T-helper 22 cell (primary cell): ENCODE measurements around the gene IRAK1.

Source experiments
- DNase-seq: peaks from one replicate; pipeline ENCODE4 v3.0.0-alpha.2; 2020; ENCODE audit warnings: low read depth

Gene IRAK1

DNA sequence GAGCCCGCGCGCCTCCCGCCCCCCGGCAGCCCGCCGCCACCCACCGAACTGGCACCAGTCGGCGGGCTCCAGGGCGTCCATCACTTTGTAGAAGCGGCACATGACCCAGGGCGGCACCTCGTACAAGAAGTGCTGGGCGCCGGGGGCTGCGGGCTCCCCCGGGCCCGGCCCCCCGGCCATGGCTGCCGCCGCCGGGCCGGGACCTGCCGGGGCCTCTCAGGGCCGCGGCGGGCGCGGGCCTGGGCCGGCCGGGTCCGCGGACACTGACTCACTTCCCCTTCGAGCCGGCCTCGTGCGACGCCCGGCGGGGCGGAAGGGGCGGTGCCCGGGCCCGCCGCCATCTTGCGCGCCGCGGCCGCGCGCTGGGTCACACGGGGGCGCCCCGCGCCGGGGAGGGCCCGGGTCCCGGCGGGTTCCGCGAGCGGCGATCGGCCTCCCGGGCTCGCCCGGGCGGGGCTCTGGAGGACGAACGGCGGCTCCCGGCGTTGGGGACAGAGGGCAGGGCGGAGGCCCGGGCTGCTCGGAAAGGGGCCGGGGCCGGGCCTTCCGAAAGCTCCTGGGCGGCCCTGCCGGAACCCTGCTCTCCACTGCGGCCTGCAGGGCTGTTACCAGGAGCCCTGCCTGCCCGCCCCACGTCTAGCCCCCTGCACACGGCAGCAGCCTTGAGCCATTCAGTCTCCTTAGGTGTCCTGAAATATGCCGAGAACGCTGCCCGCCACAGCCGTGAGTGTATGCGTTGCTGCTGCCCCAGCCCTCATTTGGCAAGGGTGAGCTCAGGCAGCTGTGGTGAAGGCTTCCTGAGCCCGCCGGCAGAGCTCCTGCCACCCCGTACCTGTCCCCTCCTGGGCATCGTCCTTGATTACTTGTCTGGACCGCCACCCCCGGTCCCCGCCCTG lies at the start of gene IRAK1:
TSS of gene IRAK1 (minus strand) at position 270 of the 896 bp plus-strand sequence. CDS start at position 180, 90 bp downstream.
- DNase-seq, result peak; percentile 34

DNA sequence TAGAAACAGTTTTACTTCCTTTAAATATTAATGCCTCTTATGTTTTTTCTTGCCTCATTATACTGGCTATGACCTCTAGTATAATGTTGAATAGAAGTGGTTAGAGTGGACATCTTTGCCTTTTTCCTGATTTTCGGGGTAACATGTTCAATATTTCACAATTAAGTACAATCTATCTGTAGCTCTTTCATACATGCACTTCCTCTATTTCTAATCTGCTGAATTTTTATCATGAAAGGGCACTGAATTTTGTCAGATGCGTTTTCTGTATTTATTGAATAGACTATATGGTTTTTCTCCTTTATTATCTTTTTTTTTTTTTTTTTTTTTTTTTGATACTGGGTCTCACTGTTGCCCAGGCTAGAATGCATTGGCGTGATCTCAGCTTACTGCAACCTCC lies 48.9 kb upstream of the IRAK1 start:
- no peak for DNase-seq

DNA sequence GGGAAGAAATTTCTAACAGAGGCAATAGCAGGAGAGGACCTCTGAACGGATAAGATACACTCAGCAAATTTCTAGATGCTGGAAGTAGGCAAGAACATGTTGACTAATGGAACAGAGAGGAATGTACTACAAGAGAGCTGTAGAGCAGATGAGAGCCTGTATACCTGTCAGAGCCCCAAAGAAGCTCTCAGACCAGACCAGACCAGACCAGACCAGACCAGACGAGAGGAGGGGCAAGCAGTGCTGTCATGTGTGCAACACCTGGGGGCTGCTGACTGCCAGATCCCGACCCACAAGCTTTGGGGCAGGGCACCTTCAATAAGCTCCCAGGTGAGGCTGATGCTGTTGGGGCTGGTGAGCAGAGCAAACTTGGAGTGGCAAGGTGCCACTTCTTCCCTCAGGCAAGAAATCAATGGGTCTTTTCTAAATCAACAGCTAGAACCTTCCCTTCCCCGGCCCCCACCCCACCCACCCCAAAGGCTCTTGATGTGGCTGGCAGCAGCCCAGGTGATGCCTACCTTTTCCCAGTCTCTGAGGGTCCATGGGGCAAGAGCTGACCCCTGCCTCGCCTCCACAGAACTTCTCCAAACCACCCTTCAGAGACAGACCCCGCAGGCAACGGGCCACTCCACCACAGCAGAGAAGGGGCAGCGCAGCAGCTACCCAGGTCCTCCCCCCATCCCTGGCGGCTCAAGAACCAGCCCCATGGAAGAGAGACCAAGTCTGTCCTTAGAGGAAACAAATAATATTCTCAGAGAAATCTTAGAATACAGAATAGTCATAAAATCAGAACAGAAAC lies 45.1 kb upstream of the IRAK1 start:
- DNase-seq, result no peak

DNA sequence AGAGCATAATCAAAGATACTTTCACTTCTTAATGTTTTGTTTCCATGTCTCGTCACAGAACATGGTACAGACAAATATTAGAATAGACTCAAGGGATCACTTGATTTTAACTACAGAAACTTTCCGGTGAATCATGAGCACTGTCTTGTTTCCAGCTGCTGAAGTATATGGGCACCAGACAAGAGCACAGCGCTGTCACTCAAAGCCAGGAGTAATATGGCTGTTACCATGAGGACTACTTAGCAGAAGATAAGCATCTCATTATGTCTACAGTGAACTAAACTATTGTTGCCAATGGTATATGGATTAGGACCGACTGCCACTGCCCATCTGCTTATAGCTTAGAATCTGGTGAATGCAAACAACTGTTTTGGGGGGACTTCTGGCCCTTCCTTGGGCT lies 43.5 kb upstream of the IRAK1 start:
- DNase-seq, result no peak

DNA sequence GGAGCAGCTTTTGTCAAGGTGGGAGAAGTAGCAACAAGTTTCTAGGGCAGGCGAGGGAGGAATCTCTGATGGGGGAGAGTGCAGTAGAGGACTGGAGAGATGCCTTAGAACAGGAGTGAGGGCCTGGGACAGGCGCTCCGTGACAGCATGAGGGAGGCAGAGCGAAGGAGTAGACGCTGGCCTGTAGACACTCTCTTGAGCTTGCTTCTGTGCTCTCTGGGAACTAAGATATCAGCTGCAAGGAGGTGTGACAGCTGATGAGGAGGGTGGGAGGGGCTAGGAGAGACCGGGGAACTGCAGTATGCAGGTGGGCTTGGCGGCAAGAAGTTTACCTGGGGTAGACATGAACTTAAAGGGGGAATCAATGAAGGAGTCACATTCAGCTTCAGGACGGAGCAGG lies 42.1 kb upstream of the IRAK1 start:
- no peak for DNase-seq

DNA sequence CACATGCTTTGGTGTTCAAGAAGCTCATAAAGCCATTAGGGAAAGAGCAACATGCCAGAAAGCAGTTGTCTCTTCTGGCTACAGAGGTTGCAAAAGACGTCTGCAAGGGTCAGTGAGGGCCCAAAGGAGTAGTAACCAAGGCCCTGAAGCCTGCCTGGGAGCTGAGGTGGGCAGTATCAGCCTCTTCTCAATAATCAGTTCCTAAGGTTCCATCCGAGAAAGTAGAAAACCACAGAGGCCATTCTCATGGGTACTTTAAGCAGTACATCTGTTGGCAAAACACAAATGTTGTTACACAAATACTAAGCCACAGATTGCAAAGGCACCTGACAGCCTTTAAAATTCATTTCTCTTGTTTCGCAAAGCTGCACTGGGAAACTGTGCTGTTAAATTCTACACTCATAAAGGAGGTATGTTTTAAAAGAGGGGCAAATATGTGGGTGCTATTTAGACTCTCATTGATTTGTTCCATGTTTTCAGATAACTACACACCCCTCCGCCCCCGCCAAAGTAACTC lies 40.1 kb upstream of the IRAK1 start:
- no peak for DNase-seq

DNA sequence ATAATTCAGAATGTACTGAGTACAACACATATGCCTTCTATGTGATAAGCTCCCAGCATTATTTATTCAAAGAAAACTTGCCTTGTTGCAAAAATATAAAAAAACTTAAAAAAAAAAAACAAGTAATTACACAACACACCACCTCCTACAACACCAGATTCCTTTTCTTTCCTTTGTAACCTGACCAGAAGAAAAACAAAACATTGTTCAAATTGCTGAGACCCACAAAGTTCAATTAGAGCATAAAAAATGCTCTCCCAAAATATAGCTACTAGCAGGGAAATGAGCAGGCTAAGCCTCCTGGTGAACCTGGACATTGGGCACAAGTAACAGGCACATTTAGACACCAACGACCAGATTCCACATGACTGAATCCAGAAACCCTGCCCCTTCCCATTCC lies 39.5 kb upstream of the IRAK1 start:
- DNase-seq, result no peak

DNA sequence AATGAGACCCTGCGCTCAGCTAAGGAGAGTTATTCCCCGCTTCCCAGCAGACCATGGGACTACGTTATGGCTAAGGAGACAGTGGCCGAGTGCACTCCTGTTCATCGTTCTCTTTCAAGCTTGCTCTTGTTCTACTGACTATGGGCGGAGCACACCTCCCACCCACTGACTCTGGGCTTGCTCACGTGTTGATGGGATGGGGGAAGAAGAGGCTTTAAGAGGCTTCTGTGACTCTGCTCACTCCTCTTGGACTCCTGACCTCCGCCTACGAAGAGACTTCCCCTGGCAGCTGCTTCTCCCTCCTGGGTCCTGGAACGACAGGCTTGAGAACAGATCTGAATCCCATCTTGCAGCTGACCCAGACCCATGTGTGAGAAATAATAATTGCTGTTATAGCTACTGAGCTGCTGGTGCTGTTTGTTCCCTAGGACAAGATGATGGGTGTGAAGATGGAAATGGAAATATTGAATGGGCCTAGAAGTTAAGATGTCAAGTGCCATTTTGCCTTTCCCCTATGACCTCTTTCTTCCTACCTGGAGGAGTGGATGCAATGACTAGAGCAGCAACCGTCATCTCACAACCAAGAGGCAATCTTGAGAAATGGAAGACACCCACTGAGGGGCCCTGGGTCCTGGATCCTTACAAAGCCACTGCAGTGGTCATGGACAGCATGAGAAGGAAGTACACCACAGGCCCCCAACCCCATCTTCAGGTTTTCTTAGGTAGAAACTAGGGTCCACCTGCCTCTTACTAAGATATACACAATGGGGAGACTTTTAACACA lies 38.7 kb upstream of the IRAK1 start:
- DNase-seq, result no peak

DNA sequence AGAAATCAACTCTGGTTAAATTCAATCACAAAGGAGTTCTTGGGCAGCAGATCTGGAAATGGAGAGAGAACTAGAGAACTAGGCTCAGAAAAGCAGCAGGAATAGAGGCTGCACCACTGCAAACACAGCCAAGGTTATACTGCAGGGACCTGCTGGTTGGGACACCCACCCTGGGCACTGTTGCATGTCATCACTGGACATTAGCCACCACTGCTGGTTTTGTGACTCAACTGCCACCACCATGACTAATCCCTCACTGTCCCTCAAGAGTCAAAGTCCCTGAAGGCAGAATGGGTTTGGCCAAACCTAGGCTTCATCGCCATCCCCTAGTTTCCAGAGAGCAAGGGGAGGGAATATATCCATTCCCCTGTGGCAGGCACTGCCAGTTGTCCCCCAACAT lies 38.1 kb upstream of the IRAK1 start:
- no peak for DNase-seq

DNA sequence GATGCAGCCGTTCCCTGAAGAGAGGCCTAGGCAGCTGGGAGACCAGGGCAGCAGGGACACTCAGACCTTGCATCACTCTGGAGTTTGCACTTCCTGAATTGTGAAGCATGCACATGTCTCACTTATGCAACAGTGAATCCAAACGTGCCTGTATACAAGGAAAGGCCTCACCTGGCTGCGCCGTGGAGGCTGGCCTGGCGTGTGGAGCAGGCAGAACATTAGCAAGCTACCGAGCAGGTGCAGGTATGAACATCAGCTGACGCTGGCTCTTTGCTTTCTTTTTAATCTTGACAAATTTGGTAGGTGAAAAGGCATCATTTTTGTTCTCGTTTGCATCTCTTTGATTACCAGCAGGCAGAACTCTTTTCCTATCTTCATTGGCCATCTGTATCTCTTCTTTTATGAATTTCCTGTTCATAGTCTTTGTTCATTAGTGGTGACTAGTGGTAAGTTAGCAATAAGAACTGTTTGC lies 37.1 kb upstream of the IRAK1 start:
- no peak for DNase-seq

DNA sequence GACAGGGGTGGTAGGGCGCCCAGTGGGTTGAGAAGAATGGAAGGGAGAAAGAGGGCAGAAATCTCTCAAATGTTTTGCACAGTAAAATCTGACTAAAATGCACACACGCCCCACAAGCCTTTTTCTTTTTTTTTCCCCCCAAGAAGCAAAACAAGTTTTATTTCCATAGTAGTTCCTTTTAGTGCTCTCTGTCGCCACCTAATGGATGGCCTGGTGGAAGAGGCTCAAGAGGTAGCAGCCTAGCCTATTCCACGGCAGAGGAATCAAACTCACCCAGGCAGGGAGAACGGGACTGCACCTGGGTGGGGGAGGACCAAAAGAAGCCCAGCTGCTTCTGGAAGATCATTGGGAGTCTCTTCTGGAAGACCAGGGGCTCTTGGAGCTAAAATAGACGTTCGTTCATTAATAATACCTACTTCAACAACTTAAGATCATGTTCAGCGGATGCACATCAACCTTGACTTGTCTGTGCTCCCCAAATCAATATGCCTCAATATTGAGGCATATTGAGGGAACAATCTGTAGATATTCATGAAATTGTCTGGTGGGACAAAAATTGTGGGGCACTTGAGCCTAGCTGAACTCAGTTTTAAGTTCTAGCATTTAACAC lies 31.6 kb upstream of the IRAK1 start:
- DNase-seq, result peak; percentile 25

DNA sequence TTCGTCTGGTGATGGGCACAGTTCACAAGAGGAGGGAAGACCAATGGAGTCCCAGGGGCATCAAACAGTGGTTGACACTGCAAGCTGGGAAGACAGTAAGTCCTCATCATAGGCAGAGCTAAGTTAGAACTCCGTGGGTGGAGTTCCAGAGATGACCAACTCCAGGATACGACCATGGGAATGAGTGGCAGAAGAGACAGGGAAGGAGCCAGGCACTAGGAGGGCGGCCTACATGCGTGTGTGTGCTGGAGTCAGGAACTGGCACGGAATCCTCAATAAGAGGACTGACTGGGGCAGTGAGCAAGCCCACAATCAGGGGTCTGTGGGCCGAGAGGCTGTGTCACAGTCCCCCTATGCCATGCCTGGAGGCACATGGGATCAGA lies 30.4 kb upstream of the IRAK1 start:
- DNase-seq, result no peak

DNA sequence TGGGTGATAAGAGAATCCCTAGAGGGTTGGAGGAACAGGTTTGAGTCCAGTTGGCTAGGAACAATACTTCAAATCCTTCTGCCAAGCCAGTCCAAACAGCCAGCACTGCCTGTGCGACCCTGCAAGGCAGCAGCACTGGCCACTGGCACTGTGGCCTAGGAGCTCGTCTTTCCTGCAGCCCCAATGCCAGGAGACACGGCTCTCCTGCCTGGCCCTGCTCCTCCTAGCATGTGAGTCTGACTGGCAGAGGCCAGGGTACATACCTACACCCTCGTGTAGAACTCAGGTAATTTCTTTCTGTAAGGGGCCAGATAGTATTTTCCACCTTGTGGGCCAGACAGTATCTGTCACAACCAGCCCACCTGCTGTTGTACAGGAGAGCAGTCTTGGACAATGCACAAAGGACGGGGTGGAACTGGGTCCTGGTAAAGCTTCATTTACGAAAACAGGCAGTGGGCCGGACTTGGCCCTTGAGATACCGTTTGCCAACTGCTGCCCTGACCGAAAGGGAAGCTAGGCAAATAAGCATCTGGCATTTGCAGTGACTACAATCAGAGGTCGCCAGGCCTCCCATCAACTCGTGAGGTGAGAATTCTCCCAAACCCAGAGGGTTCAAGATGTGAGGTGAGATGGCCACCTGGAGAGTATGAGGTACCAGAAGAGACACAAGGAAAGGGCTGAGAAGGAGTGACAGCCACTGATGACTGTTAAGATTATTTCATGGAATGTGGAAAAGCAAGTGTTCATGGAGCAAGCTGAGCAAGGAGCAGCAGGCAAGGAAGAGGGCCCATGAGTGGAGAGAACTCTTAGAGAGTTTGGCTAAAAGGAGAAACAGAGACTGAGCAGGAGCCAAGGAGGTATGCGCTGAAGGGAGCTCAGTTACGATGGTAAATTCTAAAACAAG lies 29.8 kb upstream of the IRAK1 start:
- DNase-seq, result no peak

DNA sequence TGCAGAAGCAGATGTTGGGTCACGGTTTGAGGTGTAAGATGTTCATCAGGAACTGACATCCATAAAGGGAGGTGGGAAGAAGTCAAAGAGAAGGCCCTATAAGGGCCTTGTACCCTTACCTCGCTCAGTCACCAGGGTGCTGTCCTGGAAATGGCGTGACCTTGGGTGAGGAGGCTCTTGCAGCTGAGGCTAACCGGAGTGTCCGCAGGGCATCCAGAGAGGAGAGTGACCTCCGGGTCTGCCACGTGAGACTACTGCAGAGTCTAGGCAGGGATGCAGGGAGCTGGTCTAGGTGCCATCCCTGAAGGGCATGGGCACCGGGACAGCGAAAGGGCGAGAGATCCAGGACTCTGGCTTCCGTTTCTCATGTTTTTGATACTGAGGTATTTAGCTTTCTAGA lies 28.7 kb upstream of the IRAK1 start:
- DNase-seq, result no peak

DNA sequence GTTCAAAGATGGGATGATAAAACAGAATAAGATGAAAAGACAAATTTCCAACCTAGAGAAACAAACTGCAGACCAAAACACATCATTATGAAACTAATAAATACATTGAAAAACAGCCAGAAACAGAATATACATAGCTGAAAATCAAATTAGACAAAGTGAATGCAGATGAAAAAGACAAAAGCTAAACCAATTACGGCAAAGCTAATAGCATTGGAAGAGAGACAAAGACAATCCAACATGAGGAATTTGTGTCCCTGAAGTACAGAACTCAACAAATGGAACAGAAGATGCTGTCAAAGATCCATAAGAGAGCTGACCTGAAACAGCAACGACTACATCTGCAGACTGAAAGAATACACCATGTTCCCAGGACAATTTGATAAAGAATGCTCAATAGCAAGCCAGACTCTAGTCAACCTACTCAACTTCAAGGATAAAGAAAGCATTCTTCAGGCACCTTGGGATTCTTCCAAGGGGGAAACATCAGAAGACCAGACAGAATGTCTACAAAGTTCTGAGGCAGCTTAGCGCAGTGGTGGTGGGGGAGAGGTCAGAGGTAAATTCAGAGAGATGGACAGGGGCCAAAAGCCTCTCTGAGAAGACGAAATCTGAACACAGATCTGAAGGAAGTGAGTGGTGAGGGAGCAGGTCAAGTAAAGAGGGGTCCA lies 27.4 kb upstream of the IRAK1 start:
- DNase-seq, result no peak

DNA sequence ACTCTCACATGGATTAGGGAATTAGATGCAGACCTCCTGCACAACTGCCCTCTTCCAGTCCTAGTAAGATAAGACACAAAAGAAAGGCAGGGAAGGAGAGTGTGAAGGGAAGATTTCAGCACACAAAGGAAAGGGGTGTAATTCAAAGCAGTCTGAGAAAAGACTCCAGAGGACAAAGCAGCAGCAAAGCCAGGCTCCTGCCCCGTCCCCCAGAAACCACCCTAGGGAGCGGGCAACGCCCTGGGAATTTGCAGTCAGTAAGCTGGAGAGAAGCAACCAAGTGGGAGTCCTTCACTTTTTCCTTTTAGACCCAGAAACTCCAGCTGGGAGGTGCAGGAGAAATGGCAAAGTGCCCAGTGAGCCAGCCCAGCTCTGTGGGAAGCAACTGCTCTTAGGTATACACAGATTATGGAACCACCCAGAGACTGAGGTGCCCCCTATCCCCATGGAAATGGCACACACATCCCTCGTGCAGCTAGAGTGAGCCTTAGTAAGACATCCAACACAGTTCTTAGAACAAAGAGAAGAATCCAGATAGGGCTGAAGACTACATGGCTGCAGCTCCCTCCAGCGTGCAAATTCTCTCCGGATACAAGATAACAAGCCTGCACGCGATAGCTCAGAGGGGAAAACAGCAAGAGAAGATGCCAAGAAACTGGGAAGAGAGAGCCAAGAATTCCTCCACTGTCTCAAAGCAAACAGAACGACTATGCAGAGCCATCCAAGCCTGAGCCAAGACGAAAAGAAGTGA lies 26.5 kb upstream of the IRAK1 start:
- no peak for DNase-seq

DNA sequence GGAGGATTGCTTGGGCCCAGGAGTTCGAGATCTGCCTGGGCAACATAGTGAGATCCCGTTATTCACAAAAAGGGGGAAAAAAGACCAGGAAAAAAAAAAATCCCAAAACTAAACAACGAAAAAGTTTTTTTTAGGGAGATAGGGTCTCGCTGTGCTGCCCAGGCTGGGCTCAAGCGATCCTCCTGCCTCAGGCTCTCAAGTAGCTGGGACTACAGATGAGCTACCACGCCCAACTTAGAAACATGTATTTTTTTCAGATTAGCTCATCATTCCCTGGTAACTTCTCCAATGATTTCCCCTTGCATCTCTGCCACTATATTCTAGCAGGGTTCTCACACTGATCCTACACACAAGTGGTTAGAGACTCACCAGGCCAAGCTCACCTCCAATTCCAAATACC lies 24.4 kb upstream of the IRAK1 start:
- no peak for DNase-seq

DNA sequence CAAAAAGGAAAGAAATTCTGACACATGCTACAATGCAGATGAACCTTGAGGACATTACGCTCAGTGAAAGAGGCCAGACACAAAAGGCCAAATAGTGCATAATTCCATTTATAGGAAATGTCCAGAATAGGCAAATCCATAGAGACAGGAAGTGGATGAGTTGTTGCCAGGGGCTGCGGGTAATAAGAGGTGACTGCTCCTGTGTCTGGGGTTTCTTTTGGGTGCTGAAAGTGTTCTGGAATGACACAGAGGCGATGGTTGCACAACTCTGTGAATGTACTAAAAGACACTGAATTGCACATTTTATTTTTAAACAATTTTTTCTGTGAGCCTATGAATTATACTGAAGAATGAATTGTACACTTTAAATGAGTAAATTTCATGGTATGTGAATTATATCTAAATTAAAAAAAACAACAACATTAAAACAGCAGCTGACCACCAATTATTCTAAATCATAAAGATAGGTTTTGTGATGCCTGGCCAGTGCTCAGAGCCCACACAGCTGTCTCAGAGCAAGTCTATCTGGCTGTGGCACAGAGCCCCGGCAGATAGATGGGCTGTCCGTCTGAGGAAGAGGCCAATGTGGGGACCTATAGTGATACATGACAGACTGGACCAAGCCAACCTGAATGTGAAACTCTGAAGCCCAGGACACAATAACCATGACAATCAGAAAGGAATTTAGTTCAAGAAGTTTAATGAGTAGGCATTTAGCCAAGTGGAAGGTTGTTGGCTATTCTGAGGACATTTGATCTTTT lies 23.5 kb upstream of the IRAK1 start:
- no peak for DNase-seq

DNA sequence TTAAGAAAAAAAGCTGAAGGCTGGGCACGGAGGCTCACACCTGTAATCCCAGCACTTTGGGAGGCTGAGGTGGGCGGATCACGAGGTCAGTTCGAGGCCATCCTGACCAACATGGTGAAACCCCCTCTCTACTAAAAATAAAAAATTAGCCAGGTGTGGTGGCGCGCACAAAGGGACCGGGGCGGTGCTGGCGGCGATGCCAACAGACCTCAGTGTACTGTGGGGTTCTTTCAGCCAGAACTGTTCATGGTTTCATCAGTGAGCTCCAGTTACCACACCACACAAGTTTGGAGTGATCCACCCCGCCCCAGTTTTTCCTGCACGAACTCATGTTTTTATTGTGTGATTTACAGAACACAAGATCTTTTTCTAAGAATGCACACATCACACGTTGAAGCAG lies 21.2 kb upstream of the IRAK1 start:
- no peak for DNase-seq
